ENCODE data around the gene SPOCK1.

Gene SPOCK1

DNA sequence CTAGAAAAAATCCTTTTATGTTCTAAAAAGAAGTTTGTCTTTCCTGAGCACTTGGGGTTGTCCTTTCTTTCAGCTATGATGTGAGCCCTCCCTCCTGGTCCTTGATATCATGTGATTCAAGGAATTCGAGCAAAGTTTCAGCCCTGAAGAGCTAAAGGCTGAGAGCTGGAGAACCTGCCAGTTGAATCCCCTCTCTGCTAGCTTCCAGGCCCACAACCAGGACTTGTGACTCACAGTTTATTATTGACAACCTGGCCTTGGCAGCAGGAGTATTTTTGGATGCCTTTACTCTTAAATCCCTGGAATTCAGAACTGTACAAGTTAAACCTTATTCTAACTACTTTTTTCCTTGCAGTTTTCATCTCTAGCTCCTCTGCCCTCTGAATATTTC lies 182.8 kb downstream of the SPOCK1 start:
- DNase-seq, result no peak

DNA sequence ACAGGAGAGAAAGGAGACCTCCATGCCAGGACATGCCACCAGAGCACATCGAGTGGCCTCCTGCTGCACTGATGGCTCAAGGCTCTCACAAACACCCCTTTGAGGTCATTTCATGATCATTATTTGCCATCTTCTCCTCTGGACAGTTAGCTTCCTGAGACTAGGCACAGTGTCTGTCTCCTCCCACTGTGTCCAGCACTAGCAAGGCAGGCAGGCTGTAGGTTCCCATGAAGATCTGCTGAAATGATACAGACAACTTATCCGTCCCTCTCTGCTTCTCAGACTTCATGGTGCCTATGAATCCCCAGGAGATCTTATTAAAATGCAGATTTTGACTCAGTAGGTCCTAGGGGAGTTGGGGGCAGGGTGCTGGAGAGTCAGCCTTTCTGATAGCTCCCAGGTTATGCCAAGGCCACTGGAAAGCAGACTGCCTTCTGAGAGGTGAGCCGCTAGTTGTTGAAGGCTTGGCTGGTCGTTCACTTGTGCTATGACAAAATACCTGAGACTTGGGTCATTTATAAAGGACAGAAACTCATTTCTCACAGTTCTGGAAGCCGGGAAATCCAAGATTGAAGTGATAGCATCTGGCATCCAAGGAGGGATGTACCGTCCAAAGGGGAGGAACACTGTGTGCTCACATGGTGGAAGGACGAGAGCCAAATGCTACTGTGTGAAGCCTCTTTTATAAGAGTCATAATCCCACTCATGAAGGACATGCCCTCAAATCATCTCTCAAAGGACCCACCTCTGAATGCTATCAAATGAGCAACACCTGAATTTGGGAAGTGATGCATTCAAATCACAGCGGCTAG lies 183.4 kb downstream of the SPOCK1 start:
- DNase-seq, result no peak

DNA sequence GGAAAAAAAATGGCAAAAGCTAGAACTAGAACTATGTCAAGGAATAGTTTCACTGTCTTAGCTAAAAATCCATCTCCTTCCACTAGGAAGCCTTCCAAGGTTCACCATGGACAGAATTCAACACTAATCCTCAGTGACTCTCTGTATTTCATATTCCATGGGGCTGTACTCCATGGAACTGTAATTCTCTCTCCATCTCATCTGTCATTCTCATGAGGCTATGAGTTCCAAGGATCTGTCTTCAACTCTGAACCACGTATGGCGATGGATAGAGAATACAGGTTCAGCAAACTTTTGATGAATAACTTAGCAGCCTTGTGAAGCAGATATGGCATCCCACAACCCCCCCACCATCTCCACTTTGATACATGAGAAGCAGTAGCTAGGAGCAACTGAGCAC lies 184.0 kb downstream of the SPOCK1 start:
- DNase-seq, result no peak

DNA sequence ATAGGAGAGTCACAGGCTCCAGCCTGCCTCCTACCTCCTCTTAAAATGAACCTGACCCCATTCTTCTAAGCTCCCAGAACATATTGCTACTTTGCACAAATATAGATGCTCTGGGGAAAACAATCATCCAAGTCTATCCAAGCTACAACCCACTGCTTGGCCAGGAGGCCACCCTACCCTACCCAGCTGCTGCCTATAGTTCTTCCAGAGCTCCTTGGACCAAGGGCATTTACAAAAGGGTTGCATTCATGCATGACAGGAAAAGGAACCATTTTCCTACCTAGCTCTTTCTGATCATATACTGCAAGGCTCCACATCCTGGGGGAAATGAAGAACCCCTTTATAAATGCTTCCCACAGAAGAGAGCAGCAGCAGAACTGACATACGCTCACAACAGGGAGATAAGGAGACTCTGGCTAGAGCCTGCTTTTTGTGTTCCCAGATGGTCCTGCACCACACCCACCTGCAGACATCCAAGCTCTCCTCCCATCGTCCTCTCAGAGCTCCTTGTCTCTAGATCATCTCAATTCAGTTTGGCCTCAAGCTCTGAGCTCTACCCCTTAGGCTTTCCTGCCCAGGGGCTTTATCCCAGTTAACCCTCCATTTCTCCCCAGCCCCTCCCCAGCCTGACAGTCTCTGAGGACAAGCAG lies 185.5 kb downstream of the SPOCK1 start:
- DNase-seq, result no peak

DNA sequence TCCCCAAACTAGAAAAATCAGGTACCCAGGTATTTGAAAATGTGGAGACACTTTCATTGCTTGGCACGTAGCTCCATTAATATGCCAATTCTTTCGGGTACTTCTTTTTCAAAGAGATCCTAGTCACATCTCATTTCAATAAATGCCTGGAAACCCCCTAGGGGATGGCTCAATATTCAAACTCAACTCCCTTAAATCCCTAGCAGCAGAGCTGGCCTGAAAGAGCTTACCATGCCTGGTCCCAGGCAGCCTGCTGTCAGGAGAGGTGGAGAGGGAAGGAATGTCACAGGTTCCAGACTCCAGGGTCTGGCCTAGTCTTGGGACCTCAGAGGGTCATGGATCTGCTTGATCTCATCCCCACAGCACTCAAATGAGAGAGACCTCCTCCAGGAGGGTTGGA lies 187.1 kb downstream of the SPOCK1 start:
- no peak for DNase-seq

DNA sequence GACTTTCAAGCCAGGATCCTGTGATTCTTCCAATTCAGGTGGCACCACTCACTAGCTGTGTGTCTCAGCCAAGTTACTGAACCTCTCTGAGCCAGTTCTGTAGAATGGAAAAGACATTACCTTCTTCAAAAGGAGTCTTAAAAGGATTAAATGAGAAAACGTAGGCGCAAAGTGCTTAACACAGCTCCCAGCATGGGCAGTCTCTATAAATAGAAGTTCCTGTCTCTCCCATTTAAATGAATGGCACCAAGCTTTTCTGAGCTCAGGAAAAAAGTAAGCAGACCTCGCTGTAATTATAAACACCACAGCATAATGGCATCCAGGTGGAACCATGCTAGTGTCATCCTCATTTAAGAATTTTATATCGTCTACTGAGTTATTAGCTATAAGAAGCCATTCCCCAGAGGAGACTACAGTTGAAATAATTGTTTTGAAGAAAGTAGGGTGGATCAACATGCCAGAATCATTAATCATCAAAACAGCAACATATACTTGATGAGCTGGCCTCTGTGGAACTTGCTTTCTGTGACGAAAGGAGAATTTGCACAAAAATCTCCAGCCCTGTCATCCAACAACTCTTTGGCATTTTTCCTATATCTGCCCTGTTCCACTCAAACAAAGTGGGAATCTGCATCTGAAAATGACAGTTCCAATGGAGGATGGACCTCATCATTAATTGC lies 188.9 kb downstream of the SPOCK1 start:
- DNase-seq, result no peak

DNA sequence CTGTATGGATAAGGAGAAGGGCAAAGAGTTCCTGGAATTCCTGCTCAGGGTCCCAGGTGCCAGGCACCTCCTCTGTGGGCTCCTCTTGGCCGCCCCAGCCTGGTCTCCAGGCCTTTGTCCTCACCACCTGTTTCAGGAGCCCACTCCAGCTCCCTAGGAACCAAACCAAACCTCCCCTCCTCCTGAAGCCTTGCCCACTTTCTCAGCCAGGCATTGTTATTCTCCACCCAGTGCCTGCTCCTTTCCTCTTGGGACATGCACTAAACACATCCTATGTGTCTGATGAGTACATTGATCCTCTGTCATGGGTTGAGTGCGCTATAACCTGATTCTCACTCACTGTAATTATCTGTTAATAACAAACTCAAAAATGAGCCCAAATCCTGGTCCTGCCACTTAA lies 189.8 kb downstream of the SPOCK1 start:
- DNase-seq, result no peak

DNA sequence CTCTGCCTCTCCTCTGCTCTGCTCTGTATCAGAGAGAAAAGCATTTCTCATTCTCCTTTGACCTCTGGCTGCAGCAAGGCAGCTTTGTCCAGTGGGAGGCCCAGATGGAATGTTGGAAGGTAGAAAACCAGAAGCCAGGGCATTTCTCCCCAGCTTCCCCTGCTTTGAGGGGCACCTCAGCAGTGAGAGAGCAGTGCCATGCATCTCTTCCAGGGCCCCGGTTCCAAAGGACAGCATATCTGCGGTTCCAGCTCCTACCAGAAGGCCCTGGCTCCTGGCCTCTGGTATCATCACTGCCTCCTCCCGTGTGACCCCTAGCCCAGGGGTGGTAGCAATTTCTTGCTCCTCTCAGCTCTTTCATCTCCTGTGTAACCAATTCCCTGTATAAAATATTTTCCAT lies 190.8 kb downstream of the SPOCK1 start:
- no peak for DNase-seq

DNA sequence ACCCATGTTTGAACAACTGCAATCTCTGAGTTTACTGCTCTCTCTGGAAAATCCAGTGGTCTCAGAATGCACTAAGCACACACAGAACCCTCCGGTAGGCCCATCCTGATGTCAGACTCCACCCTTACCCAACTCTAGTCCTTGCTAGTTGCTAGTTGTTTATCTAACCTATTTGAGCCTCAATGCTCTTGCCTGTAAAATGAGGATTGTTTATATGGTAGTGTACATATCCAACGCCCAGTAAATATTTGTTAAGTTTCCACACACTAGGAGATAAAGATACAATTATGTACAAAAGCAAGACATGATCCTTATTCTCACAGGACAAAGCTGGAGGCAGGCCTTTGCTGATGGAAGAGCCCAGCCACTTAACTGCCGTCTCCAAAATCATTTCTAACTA lies 192.2 kb downstream of the SPOCK1 start:
- DNase-seq, result no peak

DNA sequence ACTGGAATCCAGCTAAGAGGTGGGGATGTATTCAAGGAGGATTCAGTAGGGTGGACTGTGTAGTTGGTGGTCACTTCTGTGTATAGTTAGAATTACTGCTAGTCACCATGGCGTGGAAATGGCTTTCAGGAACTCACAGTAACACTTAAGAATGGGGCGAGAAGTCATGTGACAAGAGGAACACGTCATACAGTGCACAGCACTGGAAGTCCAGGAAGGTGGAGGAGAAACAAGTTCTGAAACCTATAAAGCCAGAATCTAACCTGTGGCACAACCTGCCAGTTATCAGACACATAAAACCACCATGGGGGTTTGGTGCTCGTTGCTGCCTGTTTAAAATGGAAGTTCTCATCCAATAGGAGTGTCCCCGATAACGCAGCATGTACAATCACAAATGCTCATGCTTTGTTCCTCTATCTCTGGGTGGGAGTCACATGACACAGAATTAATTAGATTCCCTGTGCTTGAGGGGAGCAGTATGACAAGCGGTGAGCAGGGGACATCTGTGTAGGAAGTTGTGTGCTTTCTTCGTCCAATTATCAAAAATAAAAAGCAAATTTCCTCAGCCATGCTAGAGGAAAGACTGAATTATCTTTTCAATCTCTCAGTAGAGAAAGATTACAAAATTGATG lies 193.0 kb downstream of the SPOCK1 start:
- no peak for DNase-seq

DNA sequence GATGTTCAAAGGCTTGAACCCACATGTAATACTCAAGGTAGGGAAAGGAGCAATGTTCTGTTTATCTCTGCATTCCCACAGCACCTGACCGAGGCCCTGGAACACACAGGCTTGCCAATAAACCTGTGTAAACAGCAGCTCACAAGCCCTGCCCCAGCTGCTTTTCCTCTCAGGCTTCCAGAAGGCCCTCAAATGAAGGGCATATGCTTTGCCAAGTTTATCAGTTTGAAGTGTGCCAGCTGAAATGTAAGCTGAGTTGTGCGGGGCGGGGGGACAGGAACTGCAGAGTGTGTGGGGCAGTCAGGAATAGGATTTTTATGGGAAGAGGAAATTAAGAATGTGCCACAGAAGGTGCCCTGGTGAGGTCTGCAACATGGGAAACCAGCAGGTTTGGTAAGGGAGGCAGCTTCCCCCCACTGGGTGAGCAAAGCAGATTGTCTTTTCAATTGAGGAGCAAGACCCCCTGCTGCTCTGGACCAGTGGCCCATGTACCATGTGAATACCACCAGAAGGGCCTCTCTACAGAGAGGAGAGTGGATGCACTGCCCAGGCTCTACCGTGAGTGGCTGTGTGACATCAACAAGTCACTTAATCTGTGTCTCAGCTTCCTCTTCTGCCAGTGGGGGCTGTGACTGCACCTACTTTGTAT lies 194.8 kb downstream of the SPOCK1 start:
- DNase-seq, result no peak

DNA sequence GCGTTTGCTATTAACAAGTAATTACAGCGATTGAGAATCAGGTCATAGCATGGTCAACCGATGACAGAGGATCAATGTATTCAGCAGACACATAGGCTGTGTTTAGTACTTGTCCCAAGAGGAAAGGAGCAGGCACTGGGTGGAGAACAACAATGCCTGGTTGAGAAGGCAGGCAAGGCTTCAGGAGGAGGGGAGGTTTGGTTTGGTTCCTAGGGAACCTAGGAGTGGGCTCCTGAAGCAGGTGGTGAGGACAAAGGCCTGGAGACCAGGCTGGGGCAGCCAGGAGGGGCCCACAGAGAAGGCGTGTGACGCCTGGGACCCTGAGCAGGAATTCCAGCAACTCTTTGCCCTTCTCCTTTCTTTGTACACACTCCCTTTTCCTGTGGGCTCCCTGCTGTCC lies 195.6 kb downstream of the SPOCK1 start:
- no peak for DNase-seq

DNA sequence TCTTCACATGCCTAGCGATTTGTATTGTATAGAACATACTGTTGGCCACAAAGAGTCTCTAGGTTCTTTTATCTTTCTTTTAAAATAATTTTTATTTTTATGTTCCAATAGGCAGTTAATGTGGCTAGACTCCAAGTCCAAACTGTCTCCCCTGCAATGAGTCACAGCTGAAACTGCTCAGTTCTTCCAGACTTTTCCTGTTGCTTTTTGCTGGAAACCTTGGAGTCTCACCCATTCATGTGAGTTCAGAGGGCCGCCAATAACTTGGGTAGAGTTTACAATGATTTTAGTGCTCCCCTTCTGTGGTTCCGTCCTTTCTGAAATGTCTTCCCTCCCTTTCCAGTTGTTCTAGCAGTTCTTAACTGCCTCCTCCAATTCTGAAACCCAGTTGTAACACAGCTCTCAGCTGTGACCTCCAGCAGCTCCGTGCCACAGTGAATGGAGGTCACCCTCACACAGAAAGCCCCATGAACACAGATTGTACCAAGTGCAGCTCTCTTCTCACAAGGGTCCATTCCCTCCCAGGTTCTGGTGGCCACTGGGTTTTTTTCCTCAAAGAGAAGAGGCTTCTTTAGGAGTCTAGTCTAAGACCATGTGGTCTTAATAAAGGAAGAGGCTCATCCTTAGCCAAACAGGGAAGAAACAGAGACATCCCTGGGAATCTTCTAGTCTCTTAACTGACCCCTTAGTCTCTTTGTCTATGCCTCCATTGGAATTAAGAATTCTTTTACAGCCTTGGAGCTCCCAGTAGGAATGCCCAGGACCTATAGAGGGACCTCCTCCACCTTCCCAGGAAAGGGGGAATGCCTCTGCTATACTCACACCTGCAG lies 198.5 kb downstream of the SPOCK1 start:
- no peak for DNase-seq

DNA sequence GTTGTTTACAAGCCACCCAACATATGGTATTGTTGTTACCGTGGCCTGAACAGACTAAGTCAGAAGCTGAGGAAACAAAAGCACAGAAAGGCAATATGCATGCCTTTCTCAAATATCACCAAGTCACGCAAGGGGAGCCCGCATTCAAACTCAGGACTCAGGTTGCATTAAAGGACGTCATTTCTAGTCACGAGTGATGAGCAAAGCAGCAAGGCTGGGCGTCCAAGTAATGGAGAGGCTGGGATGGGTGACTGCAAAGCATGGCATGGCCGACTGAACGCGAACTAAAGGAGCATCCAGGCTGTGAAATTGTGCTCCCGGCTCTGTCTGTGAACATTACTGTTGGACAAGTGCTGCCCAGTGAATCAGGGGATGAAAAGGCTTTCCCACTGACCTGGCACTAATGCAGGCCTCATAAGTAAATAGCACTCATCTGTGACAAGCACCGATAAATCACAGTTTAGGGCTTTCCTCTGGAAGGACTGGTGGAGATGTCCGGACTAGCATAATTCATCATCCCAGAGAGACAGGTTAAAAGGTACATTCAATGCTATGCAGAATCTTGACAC lies 202.8 kb downstream of the SPOCK1 start:
- DNase-seq, result no peak

DNA sequence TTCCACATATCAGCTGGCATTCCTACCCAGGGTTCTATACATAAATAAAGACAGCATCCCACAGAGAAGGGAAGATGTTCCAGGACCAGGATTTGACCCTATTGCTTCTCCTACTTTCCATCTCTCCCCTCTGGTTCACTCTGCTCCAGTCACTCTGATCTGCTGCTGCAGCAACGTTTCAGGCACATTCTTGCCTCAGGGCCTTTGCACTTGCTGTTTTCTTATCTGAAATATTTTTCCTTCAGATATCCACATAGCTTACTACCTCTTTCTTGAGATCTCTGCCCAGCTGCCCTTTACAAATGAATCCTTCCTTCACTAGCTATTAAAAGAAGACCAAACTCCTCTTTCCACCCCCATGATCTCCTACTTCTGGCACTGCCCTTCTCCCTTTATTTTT lies 204.5 kb downstream of the SPOCK1 start:
- no peak for DNase-seq

DNA sequence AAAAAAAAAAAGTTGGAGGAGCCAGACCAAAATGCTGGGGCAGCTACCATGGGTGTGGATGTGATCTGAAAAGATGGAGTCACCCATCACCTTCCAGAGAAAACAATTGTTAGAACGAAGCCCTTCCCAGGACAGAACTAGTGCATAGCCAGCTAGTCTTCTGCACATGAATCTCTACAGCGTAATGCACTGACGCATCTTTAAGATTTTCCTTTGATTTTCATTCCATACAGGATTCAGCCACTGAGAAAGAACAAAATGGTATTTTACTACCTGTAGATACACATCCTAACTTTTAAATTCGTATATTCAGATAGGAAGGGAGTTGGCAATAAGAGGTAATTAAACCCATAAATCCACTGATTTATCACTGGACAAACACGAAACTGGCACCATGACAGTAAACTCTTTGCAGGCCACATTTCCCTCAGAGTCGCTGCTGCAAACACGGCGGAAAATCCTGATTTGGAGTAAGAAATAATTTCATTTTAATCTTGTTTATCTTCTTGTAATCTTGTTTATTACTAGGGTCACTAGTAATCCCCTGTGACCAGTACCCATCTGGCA lies 206.6 kb downstream of the SPOCK1 start:
- no peak for DNase-seq

DNA sequence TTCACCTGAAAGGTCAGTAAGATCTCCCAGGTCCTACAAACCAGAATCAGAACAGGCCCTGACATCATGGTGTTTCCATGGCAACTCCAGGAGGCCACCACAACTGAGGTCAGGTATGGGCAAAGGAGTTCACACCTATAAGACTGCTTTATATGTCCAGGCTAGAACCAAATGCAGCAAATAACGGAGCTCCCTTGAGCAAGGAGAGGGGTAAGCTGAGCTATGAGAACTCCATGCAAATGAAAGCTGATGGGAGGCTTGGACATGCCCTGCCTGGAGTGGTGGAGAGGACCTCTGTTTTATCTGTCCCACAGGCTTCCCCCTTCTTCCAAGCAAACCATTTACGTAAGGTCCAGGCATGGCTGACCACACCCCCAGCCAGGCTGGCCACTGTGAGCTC lies 207.7 kb downstream of the SPOCK1 start:
- DNase-seq, result no peak

DNA sequence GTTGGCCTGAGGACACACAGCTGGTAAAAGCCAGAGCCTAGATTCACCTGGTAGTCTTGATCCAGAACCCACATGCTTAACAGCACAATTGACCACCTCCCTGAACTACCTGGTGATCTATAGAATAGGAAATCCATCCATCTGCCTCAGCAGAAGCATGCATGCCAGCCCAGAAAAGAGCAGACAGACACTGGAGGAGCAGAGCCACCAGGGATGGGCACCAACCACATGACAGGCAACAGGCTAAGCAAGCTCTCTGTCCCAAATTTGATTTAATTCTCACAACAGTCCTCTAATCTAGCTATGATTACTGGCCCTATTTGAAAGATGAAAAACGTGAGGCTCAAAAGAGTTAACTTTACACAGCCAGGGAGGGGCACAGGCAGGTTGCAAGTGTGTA lies 208.1 kb downstream of the SPOCK1 start:
- no peak for DNase-seq

DNA sequence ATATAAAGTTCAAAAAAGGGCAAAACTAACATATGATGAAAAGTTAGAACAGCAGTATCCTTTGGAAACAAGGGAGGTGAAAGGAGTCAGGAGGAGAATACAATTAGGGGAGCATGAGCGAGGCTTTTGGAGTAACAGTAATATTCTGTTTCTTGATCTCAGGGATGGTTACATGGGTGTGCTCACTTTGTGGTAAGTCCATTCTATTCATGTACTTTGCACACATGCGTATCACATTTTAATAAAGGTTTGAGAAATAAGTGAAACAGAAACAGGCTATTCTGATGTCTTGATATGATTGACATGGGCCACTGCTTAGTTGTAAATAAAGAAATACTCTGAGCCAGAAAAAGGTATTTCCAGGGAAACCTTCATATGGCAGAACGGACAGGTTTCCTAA lies 208.8 kb downstream of the SPOCK1 start:
- no peak for DNase-seq

DNA sequence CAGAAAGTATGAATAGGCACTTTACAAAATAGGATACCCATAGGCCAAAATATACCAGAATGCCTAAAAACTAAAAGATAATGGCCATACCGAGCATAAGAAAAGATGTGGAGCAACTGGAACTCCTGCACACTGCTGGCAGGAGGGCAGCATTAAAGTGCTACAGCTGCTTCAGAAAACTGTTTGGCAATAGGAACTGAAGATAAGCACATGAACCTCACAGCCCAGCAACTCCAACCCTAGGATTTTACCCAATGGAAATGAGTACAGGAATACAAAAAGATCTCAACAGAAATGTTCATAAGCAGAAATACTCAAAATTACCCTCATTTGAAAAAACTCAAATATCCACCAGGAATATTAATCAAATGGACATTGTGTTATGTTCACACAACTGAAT lies 209.3 kb downstream of the SPOCK1 start:
- DNase-seq, result no peak

DNA sequence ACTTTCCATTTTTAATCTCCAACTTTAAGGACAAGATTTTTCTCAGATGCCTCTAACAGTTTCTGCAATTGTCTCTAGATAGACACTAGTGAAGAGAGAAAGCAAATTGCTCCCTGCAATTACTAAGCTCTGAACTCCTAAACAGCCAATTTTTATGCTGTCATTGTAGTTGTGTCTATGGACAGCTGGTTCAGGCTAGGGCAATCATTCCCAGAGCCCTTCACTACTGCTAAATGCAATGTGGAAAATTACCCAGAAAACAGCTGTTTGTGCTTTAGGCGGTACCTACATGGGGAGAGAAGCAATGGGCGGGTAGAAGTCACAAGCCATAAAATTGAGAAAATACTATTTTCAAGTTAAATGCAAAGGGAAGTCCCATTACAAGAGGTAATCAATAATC lies 211.6 kb downstream of the SPOCK1 start:
- no peak for DNase-seq
